Thoracic aorta (tissue), 2 donors: ENCODE measurements around the gene DCAF5. TPM values are rescaled to one million over a fixed set of nuclear protein-coding genes. Genes with fewer than 3 reads are reported as not detected.

Source experiments
- ATAC-seq: fragments of 150-250 bp; one replicate; pipeline ENCODE4 v1.8.0; 2017; ENCODE audit warnings: low read depth; ENCODE audit not compliant: insufficient number of reproducible peaks, low FRiP score
- DNase-seq: peaks from one replicate; pipeline ENCODE4 v3.0.0-alpha.2; 2020; ENCODE audit warnings: low spot score
- H3K27ac ChIP-seq, 2 donors: fragments of 200-600 bp; sonication (generic); 1 replicate in 1 of 2; 2 replicates in 1 of 2; pipeline ENCODE4 v1.5.1; 2016; ENCODE audit warnings: mild to moderate bottlenecking in 2 of 2, moderate library complexity in 2 of 2
- H3K27me3 ChIP-seq: fragments of 200-600 bp; sonication (generic); replicated peaks from 2 replicates; pipeline ENCODE4 v1.6.0; 2016; ENCODE audit warnings: mild to moderate bottlenecking; ENCODE audit not compliant: insufficient read depth
- H3K36me3 ChIP-seq: fragments of 200-600 bp; sonication (generic); one replicate; pipeline ENCODE4 v1.5.1; 2016
- H3K4me1 ChIP-seq, 2 donors: fragments of 200-600 bp; sonication (generic); 1 replicate in 1 of 2; 2 replicates in 1 of 2; pipeline versions ENCODE4 v1.5.1 to v1.6.0; 2016; ENCODE audit warnings: low read depth in 2 of 2, mild to moderate bottlenecking in 1 of 2; ENCODE audit not compliant: control insufficient read depth in 1 of 2
- H3K4me3 ChIP-seq: fragments of 200-600 bp; sonication (generic); 2 replicates; pipeline ENCODE4 v1.5.1; 2016; ENCODE audit warnings: mild to moderate bottlenecking
- H3K9me3 ChIP-seq: fragments of 200-600 bp; sonication (generic); 2 replicates; pipeline ENCODE4 v1.5.1; 2016
- total RNA-seq, 2 donors: library from RNA; depleted of rRNA; stranded (reverse); fragments of >200 nt; gene quantifications; one replicate each; pipeline versions ENCODE4 v1.1.0 to v1.2.3, GENCODE V29; 2016
- TF ChIP-seq, protein P1 (sequence below): fragments of 200-600 bp; sonication (generic); IDR thresholded peaks from one replicate; pipeline ENCODE4 v1.5.1; 2019; ENCODE audit warnings: antibody characterized with exemption

Gene DCAF5
- total RNA-seq, 2 donors from 2014 or later: 37.6 to 42.0 TPM

DNA sequence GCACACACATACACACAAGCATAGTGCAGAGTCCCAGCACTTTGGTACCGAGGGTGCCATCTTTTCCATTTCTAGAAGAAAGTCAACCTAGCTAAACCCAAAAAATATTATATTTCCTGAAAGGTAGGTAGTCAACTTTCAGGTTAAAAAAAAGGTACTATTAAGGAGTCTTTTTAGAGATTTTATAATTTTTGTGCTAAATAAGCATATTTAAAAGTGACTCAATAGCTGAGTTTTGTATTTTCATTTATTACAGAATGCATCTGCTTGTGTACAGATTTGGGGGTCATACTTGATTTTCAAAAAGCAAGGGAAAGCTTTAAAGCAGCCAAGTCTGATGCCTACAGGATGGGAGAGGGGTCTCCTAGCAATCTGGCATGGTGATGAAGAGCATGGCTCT is 34.6 kb downstream of the DCAF5 start:
- H3K27me3 ChIP-seq: no peaks in the 10 kb centered on the region
- no peaks in the 10 kb centered on the region for H3K9me3 ChIP-seq
- no peaks in the 10 kb centered on the region for H3K4me1 ChIP-seq
- peaks cover 39% of the 10 kb centered on the region for H3K36me3 ChIP-seq
- no peak overlapping the region for H3K4me3 ChIP-seq
- TF ChIP-seq, protein P1, sequence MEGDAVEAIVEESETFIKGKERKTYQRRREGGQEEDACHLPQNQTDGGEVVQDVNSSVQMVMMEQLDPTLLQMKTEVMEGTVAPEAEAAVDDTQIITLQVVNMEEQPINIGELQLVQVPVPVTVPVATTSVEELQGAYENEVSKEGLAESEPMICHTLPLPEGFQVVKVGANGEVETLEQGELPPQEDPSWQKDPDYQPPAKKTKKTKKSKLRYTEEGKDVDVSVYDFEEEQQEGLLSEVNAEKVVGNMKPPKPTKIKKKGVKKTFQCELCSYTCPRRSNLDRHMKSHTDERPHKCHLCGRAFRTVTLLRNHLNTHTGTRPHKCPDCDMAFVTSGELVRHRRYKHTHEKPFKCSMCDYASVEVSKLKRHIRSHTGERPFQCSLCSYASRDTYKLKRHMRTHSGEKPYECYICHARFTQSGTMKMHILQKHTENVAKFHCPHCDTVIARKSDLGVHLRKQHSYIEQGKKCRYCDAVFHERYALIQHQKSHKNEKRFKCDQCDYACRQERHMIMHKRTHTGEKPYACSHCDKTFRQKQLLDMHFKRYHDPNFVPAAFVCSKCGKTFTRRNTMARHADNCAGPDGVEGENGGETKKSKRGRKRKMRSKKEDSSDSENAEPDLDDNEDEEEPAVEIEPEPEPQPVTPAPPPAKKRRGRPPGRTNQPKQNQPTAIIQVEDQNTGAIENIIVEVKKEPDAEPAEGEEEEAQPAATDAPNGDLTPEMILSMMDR: no peak
- H3K27ac ChIP-seq: no peak overlapping the region
- DNase-seq: no peak
- no peak for ATAC-seq

DNA sequence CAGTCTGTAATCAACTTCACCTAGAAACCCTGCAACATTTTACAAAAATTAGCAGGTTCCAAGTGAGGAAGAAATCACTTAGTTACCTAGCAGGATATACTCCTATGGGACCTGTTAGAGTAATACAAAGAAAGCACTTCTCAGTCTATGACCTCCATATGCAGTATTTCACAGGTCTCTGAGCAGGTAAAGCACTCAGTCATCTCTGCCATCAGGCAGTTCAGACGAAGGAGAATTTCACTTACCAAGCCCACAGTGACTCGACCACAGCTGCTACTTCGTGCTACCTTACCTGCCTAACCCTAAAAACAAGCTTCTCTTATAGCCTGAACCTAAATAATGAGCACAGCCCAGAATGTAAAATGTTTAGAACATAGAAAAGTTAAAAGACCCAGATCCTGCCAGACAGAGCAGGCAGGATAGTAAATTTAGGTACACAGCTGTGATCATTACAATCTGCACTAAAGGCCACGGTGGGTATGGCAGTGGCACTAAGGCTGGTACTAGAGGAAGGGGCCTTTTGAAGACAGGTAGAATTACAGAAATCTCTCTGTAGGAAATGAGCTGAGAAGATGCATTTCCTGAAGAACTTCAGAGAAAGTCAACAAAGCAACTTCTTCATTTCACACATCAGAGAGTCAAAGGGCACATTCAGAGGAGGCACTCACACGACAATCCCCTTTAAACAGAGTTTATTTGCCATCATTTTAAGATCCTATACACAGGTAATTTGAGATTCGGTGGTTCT is 35.7 kb downstream of the DCAF5 start:
- peaks cover 39% of the 10 kb centered on the region for H3K36me3 ChIP-seq

DNA sequence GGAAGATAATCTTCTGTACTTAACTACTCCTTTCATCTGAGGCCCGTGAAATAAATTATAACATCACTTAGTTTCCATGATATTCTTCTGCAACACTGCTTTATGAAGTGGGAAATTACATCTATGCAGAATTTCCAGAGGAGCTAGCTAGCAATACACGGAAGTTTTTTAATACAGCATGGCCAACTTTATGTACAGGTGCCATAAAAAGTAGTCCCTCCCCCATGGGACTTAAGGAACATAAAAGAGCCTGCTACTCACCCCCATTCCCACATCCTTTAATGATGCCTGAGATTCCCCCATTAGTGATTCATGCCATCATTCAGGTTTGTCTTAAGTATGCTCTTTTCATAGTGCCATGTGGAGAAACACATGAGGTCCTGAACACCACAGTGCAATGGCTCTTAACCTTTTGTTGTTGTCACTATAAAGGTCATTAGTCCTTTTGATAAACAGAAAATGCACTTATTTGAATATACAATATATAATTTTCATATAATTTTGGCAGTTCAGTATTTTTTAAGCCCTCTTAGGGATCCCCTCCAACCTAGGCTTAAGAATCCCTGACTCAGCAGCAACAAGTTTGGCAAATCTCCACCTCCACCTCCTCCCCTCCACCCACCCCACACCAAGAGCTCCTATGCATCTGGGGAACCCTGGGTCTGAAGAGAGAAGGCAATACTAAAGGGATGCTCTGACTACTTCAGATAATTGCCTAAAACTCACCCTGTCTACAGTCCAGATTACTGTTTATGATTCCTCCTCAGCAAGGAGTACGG is 37.3 kb downstream of the DCAF5 start:
- H3K4me3 ChIP-seq: no peak overlapping the region
- DNase-seq: no peak
- ATAC-seq: no peak
- H3K4me1 ChIP-seq: no peaks in the 10 kb centered on the region
- TF ChIP-seq, protein P1: no peak
- peaks cover 36% of the 10 kb centered on the region for H3K36me3 ChIP-seq
- H3K27ac ChIP-seq: no peak overlapping the region
- no peaks in the 10 kb centered on the region for H3K9me3 ChIP-seq
- no peaks in the 10 kb centered on the region for H3K27me3 ChIP-seq

More for the DNA sequence above, 35.7 kb downstream of the DCAF5 start:
- DNase-seq: no peak
- H3K27ac ChIP-seq: no peak overlapping the region
- TF ChIP-seq, protein P1: no peak
- H3K9me3 ChIP-seq: no peaks in the 10 kb centered on the region
- H3K27me3 ChIP-seq: no peaks in the 10 kb centered on the region
- ATAC-seq: no peak
- H3K4me1 ChIP-seq: no peaks in the 10 kb centered on the region
- H3K4me3 ChIP-seq: no peak overlapping the region

DNA sequence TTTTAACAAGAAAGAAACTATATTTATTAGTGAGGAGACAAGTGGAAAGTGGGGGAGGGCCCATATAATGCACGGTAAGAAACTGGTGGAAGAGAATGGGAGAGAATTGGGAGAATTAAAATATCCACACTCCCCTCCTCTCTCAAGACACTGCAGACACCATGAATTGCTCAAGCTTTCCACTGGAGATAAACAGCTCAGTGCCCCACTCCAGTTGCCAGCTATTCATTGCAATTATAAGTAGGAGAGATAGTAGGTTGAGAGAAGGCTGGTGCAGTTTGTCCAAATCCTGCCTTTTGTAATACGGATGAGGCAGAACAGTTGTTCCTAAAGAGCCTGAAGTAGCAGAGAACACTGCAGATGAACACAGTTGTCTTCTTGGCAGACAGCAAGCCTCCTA is 38.2 kb downstream of the DCAF5 start:
- no peaks in the 10 kb centered on the region for H3K4me1 ChIP-seq
- H3K9me3 ChIP-seq: no peaks in the 10 kb centered on the region
- H3K27ac ChIP-seq: no peak overlapping the region
- H3K27me3 ChIP-seq: no peaks in the 10 kb centered on the region
- DNase-seq (no peak), ATAC-seq (no peak)
- no peak overlapping the region for H3K4me3 ChIP-seq
- peaks cover 35% of the 10 kb centered on the region for H3K36me3 ChIP-seq
- TF ChIP-seq, protein P1: no peak

DNA sequence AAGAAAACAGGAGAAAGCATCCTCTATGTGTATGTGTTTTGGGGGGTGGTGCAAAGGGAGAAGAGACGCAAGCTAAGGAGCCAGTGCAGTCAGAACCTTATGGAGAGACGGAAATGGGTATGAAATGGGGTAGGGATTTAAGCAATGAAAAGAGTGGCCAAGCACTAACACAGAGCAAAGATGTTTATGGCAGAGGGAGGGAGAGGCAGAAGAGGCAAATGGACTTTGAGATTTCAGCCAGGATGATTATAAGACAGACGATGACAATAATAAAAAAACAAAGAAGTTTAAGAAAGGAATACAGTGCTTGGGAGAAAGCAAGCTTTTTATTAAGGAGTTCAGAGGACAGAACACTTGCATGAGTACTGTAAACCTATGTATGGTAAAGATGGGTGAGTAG is 44.6 kb downstream of the DCAF5 start:
- no peaks in the 10 kb centered on the region for H3K4me1 ChIP-seq
- H3K27ac ChIP-seq: no peak overlapping the region
- H3K36me3 ChIP-seq: no peaks in the 10 kb centered on the region
- DNase-seq (no peak), ATAC-seq (no peak)
- TF ChIP-seq, protein P1: no peak
- no peaks in the 10 kb centered on the region for H3K27me3 ChIP-seq
- H3K4me3 ChIP-seq: no peak overlapping the region
- H3K9me3 ChIP-seq: no peaks in the 10 kb centered on the region
